Stimulated activated CD8-positive, alpha-beta memory T cell treated with anti-CD3 and anti-CD28 coated beads, Interleukin-12 subunit alpha, Interleukin-12 subunit beta, amount 100 ng/mL, for 4 hours (primary cell): Measurements from ENCODE around the gene NKX2-1.

Experiments
- DNase-seq: peaks from one replicate; pipeline ENCODE4 v3.0.0-alpha.2; 2020; ENCODE audit warnings: low read depth

The NKX2-1 gene

DNA sequence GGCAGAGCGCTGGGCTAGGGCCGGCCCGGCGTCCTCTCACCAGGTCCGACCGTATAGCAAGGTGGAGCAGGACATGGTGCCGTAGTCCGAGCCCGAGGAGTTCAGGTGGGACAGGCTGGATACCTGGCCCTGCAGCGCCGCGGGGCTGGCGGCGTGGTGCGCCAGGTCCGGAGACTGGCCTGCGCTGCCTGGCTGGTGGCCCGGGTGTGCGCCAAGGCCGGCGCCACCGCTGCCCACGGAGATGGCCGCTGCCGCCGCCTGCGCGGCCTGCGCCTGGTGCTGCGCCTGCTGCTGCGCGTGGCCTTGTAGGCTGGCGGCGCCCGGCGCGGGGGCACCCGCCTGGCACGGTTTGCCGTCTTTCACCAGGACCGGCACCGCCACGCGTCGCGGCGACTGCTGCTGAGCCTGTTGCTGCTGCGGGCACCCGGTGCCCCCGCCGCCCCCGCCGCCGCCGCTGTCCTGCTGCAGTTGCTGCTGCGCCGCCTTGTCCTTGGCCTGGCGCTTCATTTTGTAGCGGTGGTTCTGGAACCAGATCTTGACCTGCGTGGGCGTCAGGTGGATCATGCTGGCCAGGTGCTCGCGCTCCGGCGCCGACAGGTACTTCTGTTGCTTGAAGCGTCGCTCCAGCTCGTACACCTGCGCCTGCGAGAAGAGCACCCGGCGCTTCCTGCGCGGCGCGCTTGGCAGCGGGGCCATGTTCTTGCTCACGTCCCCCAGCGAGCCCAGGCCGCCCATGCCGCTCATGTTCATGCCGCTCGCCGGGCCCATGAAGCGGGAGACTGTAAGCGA lies 2.6 kb downstream of the NKX2-1 start:
- no peak for DNase-seq

DNA sequence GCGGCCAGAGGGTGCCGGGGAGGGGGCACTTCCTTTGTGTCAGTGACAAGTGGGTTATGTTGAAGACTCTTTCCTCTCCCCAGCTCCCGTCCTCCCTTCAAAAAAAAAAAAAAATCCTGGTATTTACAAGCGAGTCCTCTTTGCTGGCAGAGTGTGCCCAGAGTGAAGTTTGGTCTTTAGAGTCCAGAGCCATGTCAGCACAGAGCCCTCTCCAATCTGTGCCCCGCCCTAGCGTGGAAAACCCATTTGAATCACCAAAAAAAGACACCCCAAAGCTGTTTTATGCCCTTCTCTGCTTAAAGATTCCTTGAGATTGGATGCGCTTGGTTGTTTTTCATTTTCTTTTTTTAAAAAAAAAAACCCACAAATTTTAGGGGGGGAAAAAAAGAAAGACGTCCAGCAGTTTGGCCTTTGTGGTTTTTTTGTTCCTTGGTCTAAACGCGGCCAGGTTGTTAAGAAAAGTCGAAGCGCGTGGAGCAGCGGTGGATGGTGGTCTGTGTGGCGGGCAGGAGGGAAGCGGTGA lies 3.3 kb downstream of the NKX2-1 start:
- DNase-seq = no peak

DNA sequence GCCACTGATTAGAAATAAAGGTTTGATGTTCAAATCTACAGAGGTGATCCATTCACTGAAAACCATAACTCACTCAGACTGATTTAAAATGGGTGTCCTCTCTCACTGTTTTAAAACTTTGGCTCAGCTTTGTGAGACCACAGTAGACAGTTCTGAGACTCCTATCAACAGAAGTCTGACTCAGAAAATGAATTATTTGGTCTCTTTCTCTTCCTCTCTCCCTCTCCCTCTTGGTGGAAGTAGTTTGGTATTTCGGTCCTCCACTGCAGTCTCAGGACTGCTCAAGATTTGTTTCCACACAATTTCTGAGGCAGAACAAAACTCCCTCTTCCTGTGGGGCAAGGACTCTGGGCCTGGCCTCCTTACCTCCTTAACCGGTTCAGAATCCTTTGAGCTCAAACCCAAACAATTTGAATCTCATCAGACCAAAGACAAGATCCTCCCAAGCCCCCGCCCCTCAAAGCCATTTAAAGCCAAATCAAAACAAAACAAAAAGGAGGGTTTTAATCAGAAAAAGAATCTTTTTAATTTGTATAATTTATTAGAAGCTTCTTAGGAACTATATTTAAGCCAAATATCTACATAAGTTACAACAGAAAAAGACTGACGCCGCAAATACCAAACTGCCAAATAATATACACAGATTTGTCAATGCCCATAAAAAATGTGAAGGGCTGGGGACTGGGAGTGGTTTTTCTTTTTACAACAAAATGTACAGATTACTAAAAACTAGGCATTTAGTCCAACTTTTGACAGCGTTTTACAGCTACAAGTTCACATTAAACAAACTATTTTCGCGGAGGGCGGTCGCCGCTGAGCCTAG lies 3.9 kb downstream of the NKX2-1 start:
- no peak for DNase-seq

DNA sequence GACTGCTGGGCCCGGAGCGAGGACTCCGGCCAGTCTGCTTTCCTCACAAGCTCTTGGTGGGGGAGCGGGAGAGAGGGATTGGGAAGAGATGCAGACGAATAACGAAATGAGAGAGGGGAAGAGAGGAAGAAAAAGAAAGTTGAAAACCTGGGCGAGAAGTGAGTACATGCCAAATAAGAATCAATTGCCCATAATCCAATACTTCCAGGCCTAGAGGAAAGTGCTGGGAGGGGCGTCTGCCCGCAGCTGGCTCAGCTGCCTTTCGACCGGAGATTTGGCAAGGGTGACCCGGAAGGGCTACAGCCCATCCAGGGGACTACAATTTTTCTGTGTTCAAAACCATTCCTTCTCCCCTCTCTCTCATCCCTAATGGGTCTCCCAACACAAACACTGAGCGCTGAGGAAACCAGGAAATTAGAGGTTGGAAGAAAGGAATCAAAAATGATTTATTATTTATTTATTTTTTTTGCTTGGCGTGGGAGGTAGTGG lies 4.9 kb downstream of the NKX2-1 start:
- no peak for DNase-seq

DNA sequence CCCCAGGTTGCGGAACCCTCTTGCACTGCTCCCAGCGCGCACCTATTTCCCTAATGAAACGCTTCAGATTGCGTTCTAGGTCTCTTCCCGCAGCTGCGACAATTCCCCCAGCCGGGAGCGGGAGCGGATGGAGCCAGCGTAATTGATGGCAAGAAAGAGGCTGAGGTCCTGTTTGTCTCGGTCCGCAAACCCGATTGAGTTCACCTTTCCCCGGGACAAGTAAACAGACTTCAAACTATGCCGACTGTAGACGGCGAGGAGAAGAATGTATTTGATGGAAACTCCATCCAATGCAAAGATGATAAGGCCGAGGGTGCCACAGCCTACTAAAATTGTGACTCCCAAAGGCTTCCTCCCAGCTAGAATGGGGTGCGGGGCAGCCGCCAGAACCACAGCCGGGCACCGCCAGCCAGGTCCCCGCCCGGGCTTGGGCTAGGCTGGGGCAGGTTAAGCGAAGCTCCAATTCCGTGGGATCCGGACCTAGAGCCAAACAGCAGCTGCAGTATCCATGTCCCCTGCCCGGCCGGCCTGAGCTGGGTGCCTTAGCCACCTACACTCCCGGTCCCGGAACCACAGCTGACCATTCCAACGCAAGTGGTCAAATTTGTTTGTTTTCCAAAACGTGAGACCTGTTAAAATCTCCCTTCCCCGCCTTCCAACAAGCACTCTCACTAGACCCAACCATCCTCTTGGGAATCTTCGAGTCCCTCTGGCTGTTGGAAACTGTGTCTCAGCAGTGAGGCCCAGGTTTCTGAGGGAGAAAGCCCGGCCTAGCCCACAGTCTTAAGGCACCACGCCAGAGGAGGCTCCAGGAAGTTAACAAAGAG lies 5.5 kb downstream of the NKX2-1 start:
- DNase-seq = no peak

DNA sequence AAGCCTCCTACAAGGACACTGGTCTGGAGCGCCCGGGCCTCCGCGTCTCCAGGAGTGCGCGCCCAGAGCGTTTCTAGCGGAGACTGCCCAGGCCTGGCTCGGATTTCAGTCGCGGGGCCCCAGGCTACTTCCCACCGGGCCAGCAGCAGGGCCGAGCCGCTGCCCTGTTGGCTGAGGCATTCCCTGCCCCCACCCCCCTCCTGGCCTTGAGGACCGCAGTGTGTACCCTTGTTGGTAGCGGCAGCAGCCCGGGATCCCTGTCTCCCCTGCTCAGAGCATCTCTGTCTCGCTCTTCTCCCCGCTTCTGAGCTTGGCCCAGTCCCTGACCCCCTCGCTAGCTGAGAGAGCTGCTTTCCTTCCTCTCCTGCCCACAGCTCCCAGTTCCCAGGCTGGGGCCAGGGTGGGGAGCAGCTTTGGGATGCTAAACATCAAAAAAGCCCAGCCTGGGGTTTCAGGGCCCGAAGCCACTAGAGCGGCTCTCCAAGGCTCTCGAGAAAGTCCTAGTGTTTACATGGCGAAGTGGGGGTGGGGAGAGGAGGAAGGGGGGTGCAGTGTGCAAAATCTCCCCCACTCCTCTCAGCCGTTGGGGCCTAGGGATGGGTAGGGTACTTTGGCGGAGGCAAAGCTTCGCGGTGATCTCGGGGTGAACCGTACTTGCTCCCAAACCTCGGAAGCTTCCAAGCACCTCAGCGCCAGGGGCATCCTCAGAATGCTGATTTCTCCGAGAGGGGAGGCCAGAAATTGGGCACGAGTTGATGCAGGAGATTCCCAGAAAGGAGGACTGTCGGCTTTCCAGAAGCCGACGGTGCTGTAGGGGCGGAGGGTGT lies 6.4 kb downstream of the NKX2-1 start:
- no peak for DNase-seq

DNA sequence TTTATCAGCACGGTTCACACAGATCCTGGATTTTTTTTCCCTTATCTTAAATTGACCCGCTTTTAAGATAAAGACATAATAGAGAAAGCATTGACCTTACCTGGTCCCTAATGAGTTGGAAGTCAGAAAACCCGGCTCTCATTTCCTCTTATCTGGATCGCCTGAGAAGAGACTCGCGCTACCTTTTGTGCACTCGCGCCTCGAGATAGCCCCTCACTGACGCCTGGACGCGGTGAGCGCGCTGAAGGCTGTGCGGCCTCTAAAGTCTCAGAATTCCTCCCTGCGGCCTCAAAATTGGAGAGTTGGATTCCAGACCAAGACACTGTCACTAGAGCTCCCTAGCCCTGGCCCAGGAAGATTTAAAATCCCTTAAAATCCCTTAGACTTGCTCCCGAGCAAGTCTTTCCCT lies 7.0 kb downstream of the NKX2-1 start:
- no peak for DNase-seq

DNA sequence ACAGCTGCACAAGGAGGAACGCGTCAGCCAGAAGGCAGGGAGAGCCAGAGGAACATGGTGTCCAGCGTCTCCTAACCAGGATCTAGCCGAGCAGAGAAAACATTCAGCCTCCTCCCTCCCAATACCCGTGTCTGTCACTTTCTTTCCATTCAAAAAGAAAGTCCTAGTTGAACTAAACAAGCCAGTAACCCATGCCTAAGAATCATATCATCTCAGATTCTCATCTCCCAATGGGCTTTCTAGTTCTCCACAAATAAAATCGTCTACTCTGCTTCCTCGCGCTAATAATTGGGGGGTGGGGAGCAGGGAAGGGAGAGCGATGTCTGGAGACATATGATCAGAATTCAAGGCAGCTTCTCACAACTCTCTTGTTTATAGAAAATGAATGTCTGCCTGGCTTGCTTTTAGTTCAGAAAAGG lies 7.4 kb downstream of the NKX2-1 start:
- DNase-seq = no peak

DNA sequence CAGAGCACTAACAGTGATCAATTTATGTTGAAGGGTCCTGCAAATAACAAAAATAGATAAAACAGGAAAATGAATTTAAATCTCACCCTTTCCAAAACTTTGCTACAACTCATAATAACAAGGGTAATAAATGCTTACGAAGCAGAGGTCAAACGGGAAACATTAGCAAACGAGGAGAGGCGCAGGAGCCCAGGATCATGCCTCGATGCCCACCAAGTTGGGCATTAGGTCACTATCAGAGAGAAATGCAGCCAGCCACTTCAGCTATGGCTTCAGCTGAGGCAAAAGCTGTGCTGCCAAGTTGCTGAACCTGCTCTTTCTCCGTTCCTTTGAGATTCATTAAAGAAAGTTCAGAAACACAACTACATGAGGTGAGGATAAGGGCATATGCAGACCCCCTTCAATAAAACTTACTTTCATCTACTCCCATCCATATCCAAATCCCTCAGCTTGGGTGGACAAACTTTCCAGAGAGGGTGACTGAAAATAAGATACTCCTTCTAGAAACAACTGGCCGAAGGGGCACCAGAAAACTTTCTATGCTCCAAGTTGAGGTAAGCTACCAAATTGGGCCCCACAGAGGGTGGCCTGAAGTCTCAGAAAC lies 7.9 kb downstream of the NKX2-1 start:
- DNase-seq = no peak

DNA sequence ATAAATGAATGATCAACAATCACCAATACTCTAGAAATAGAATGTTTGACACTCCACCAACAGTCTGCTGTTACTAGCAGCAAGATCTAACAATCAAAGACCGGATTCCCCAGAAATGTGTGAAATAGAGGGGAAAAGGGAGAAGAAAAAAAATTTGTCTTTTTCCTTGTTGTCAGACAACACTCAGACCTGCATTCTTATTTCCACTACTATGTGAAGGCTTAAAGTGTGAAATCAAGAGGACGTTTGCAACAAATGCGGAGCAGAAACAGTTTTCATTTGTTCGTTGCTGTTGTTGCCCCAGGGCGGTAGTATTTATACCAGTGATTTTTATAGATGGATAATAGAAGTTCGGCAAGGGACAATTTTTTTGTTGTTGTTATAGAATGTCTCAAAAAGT lies 9.2 kb downstream of the NKX2-1 start:
- DNase-seq = no peak

DNA sequence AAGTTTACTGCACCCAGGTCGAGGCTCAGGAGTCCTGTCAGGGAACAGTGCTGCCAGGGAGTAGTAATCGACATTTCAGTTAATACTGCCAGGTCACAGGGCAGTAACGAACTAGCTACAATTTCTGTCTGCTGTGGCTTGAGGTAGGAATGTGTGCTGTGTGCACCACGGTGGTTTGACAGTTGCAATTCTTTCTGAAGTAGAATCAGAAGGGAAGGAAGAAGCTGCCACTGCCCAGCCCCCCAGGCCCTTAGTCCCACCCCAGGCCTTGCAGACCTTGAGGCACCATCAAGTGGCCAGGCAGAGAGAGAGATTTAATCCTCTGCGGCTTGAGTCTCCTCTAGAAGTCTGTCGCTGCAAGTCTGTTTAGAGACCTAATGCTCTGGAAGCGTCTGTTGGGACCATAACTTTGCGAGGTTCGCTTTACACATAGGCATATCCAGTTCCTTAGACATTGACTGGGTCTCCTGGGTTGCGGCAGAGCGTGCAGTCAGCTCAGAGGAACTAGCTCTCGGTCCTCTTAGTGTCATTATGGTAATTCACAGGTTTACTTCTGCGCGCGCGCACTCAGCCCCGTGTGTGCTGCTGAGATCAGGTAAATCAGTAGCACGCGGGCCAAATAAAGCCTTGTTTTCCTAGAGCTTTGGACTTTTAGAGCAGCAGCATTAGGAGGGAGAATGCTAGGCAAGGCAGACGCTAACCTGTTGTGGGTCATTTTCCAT lies 9.8 kb downstream of the NKX2-1 start:
- no peak for DNase-seq

DNA sequence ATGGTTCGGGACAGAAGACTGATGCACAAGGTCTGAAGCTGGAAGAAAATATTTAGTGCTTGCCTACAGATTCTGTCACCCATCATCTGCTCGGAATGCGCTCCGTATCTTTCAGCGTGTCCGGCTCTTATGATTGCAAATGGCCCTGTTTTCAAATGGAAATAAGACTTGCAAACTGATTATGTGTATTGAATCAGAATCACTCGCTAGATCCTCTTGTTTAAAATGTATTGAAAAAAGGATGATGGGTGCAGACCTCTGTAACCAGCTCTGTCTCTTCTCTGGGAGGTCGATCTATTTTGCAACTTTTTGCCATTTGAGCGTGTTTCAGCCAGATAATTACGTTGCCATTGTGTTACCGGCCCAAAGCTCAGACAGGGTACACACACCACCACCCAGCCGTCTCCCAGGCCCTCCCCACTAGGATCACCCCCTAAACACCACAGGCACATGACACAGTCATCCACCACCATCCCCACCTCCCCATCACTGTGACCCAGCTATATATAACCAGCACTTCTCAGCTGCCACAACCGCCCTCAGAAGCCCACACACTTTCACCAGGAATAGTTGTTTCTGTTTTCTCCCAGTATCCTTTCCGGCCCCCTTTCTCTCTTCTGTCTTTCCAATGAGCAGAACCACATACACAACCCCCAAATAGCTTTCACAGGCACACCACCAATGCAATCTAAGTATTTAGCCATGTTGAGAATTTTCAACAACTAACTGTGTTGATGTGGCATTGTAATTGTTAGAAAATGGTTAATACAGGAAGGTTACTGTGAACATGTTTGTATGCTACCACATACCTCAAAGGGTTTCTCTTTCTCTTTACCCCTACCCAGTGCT lies 10.7 kb downstream of the NKX2-1 start:
- DNase-seq = no peak

DNA sequence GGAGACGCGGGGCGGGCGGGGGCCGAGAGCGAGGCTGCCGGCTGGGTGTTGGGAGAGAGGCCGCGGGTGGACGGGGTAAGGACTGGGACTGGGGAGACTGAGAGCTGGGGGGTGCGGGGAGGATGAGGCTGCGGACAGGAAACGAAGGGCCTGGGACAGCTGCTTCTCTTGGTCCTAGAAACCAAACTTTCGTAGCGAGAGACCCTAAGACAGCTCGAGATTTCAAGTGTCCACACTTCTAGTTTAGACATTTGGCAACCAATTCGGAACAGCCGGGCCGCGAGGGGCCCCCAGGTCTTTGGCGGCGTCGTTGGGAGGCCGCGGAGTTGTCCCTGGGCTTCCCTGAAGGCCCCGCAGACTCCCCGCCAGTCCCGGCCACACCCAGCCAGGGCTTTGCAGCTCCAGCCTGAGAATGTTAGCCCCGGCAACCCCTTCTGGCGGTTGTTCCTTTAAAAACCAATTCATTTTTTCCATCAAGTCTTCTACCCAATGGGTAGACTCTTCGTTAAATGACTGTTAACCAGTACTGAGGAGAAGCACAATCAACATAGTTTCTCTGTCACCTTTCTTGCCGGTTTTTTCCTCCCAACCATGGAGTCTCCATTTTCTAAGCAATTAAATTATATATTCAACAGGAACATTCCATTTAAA lies 11.5 kb downstream of the NKX2-1 start:
- no peak for DNase-seq

DNA sequence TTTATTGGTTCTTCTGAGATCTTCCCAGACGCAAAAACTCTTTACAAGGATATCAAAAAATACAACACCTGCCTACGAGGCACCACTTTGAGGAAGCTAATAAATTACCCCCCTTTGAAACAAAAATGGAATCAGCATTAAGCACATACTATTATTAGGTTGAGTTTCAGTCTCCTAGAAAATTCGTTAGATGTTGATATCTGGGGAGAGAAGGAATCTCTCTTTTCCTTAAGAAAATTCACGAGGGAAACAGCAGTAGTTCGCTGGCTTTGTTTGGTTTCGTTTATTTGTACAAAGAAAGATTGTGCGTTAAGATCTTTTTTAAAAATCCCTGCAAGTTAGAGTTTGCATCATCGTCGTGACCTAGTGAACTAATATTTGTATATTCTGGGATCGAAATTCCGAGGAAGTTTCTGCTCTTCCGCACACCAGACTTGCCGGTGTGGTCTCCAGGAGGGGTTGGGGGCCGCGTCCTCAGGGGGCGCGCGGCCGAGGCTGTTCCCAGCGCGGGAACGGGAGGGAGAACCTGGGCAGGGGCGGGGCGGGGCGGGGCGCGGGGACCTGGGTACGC lies 12.1 kb downstream of the NKX2-1 start:
- DNase-seq = no peak

DNA sequence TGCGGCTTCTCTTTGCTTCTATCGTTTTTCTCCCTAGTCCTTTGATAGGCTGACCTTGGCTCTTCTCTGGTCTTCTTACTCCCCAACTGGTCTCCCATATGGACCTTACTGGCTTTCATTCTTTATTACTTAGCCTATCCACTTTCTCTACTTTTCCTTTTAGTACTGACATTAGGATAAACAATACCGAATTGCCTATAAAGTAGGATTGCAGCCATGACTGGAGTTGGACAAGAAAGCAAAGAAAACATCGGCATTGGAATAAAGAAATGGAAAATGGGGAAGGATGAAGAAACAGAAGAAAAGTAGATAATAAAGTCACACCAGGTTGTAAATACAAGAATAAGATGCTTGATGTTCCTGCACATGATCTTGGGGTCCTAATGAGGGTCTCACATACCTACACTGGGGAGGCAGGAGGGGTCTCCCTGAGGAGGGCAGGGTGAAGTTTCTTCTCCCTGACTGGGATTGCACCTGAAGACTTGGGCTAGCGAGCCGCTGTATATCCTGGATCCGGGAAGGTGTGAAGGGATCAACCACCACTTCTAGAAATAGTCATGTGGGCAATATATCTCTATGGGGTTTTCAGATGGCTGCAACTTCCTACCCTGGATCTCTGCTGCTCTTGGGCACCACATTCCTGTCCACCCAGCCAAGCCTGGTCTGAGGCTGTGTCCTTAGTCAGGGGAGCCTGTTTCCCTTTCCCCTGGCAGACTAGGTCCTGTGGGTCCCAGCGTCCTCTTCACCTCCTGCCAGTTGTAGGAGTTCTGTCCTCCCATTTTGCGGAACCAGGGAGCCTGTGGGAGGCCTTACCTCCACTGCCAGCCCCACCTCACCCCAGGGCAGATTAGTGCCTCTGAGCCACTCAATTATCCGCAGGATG lies 13.1 kb downstream of the NKX2-1 start:
- DNase-seq = no peak

DNA sequence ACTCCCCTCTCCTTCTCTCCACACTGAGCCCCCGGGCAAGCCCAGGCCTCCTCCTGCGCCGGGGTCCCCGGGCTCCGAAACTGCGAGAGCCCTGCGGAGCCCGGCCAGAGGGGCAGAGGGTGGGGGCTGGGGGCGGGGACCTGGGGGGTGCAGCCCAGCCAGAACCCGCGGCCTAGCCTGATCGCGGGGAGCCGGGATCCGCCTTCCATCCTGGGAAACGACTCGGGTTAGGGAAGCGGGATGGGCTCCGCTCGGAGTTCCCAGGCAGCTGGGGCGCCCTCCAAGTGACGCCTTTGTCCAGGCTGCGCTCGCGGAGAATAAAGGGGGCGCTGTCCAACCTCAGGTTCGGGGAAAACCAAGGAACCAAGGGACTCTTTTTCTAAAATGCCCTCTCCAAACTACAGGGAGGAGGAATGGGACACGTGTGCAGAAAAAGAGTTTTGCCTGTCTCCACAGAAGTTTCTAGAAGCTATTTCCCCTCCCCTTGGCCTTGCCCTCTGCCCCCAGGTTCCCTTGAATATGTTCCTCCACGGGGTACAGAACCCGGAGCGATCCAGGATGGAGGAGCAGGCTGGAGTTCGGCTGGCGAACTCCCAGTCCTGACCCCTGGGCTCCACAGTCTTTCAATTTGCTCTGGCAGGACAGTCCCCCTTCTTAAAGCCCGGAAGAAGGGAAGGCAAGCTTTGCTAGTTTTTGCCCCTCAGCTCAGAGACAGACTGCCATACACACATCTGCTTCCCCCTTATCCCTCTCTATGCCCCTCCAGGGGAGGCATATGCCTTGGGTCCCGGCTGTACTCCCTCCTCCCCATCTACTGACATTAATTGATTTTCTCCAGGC lies 13.9 kb downstream of the NKX2-1 start:
- DNase-seq = no peak
